Hepatocyte (in vitro differentiated cells): ENCODE data around the gene CSPG4.

ENCODE experiments used
- CTCF ChIP-seq: fragments of 200-600 bp; sonication (generic); IDR thresholded peaks from 2 replicates; pipeline ENCODE4 v1.5.1; 2016; ENCODE audit warnings: antibody characterized with exemption, mild to moderate bottlenecking; ENCODE audit not compliant: poor library complexity
- EZH2 ChIP-seq: fragments of 200-600 bp; sonication (generic); IDR thresholded peaks from 2 replicates; pipeline ENCODE4 v1.6.1; 2016; ENCODE audit warnings: antibody characterized with exemption, mild to moderate bottlenecking, borderline replicate concordance

GRCh38 chr15:75714195-75714594, 1.5 kb upstream of the CSPG4 start:
- TF ChIP-seq CTCF (no peak), EZH2 (no peak)
